Ramos (cell line): ENCODE results near the gene ADAM22.
"Not testable (repeated sequence)": the region's sequence is repeated elsewhere in the genome, so short reads cannot be mapped to it uniquely, and the experiment has no call there.

ENCODE experiments used
- in situ Hi-C: fragments of 300-500 bp; cut with MboI; formaldehyde crosslinking; loops from one replicate; pipeline ENCODE4 v1.14.3; 2022; ENCODE audit warnings: low sequenced_read_pairs; ENCODE audit not compliant: unreplicated experiment

Gene ADAM22

GRCh38 chr7:87945926-87946325 lies 11.9 kb downstream of the ADAM22 start:
- in situ Hi-C loops, result not testable (repeated sequence)

GRCh38 chr7:87948371-87948770 lies 14.3 kb downstream of the ADAM22 start:
- in situ Hi-C loops, result no loop called here

GRCh38 chr7:87959336-87959735 lies 25.3 kb downstream of the ADAM22 start:
- in situ Hi-C loops, result no loop called here

GRCh38 chr7:87960239-87960638 lies 26.2 kb downstream of the ADAM22 start:
- in situ Hi-C loops, result no loop called here

GRCh38 chr7:87961754-87962153 lies 27.7 kb downstream of the ADAM22 start:
- in situ Hi-C loops, result no loop called here

GRCh38 chr7:87966271-87966670 lies 32.2 kb downstream of the ADAM22 start:
- in situ Hi-C loops, result no loop called here

GRCh38 chr7:87968021-87968420 lies 34.0 kb downstream of the ADAM22 start:
- in situ Hi-C loops, result no loop called here

- in situ Hi-C loops, result no loop called here
These were observed 48.1 kb downstream of the ADAM22 start for GRCh38 chr7:87982116-87982515.

- in situ Hi-C loops, result no loop called here
These were observed 50.0 kb downstream of the ADAM22 start for GRCh38 chr7:87984088-87984487.

- in situ Hi-C loops, result no loop called here
These were observed 59.2 kb downstream of the ADAM22 start for GRCh38 chr7:87993269-87993668.

GRCh38 chr7:87999261-87999660 lies 65.2 kb downstream of the ADAM22 start:
- in situ Hi-C loops, result no loop called here

GRCh38 chr7:88001744-88002530 lies 67.9 kb downstream of the ADAM22 start:
- in situ Hi-C loops, result no loop called here

- in situ Hi-C loops, result no loop called here
These were observed 68.6 kb downstream of the ADAM22 start for GRCh38 chr7:88002617-88003016.

GRCh38 chr7:88003581-88003980 lies 69.5 kb downstream of the ADAM22 start:
- in situ Hi-C loops, result no loop called here

GRCh38 chr7:88005191-88005590 lies 71.1 kb downstream of the ADAM22 start:
- in situ Hi-C loops, result no loop called here

- in situ Hi-C loops, result no loop called here
These were observed 75.6 kb downstream of the ADAM22 start for GRCh38 chr7:88009651-88010050.

GRCh38 chr7:88012086-88012485 lies 78.0 kb downstream of the ADAM22 start:
- in situ Hi-C loops, result no loop called here

- in situ Hi-C loops, result no loop called here
These were observed 79.9 kb downstream of the ADAM22 start for GRCh38 chr7:88013981-88014380.

GRCh38 chr7:88014581-88014980 lies 80.5 kb downstream of the ADAM22 start:
- in situ Hi-C loops, result no loop called here

GRCh38 chr7:88015309-88015708 lies 81.3 kb downstream of the ADAM22 start:
- in situ Hi-C loops, result no loop called here

GRCh38 chr7:88018501-88018900 lies 84.5 kb downstream of the ADAM22 start:
- in situ Hi-C loops, result no loop called here

- in situ Hi-C loops, result no loop called here
These were observed 87.1 kb downstream of the ADAM22 start for GRCh38 chr7:88020953-88021665.
